ENCODE data around the gene C1R.
"Not testable (repeated sequence)": the region's sequence is repeated elsewhere in the genome, so short reads cannot be mapped to it uniquely, and the experiment has no call there.

The C1R gene

DNA sequence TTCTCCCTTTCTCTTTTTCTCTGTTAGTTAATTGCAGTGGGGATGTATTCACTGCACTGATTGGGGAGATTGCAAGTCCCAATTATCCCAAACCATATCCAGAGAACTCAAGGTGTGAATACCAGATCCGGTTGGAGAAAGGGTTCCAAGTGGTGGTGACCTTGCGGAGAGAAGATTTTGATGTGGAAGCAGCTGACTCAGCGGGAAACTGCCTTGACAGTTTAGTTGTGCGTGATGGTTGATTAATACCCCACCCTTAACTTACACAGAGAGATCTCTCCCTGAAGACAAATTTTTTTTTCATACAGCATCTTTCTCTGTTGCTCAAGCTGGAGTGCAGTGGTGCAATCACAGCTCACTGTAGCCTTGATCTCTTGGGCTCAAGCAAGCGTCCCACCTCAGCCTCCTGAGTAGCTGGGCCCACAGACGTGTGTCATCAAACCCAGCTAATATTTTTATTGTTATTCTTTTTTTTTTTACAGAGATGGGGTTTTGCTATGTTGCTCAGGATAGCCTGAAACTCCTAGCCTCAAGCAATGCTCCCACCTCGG, 27.1 kb downstream of the C1R start:
- no peak for DNase-seq

- DNase-seq: no peak
Measured at GRCh38 chr12:7064516-7064915, 27.7 kb downstream of the C1R start.

DNA sequence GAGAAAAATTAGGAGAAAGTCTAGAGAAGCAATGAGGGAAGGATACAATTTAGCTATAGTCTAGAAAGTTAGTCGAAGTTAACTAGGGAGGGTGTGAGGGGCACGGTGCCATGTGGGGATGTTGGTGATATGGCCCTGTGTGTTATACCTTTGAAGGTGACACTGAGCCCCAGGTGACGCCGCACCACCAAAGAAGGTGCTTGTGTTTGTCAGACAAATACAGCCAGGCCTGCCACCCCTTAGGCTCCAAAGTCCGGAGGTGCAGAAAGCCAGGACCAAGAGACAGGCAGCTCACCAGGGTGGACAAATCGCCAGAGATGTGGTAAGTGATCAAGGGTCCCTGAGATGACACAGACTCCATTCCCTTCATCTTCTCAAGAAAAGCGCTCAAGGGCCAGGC, 30.6 kb downstream of the C1R start:
- no peak for DNase-seq

- DNase-seq: no peak
Measured at GRCh38 chr12:7061138-7061537, 31.1 kb downstream of the C1R start.

GRCh38 chr12:7060353-7060954, 31.8 kb downstream of the C1R start, which contains the start of gene C1S:
C1S (plus strand) TSS chr12:7060718; CDS start chr12:7061913, 1,195 bp downstream.
- DNase-seq: no peak

DNA sequence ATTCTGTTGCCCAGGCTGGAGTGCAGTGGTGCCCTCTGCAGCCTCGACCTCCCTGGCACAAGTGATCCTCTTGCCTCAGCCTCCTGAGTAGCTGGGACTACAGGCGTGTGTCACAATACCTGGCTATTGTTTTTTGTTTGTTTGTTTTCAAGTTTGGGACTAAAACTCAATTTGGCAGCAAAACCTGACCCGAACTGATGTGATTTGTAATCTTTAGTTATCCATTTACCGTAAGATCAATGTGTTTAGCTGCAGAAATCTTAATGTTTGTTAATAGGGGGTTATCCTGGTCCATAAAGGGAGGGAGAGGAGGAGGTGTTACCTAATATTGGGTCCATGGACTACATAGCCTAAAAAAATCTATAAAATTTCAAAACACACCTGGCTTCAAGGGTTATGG, 32.5 kb downstream of the C1R start:
- DNase-seq: no peak

DNA sequence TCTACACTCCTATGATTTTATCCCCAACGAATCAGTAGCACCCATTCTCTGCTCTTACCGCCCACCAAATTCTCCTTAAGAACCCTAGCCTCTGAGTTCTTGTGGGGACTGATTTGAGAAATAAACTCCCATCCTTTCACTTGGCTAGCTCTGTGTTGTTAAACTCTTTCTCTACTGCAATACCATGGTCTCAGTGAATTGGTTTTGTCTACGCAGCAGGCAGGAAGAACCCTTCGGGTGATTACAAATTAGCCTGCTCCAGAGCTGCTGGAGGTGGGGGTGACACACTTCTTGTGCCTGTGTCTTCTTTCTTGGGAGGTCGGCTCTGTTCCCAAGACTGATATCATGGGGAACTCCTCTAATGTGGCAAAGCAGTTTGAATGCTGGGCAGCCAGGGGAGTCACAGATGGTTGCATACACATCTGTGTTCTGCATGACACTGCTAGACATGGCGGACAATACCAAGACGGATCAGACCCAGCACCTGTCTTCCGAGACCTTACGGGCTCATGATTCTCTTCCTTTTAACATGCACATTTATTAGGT, 33.3 kb downstream of the C1R start:
- DNase-seq: no peak

- no peak for DNase-seq
Measured at GRCh38 chr12:7058163-7058845, 33.9 kb downstream of the C1R start.

DNA sequence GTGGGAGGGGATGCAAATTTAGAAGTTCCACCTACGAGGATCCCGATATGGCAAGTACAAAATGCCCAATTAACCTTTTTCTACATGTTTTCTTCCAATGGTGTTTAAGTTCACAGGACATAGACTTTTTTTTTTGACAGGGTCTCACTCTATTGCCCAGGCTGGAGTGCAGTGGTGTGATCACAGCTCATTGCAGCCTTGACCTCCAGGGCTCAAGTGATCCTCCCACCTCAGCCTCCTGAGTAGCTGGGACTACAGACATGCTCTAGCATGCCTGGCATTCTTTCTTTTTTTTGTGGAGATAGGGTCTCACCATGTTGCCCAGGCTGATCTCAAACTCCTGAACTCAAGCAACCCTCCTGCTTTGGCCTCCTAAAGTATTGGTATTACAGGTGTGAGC, 36.5 kb downstream of the C1R start:
- not testable (repeated sequence) for DNase-seq

DNA sequence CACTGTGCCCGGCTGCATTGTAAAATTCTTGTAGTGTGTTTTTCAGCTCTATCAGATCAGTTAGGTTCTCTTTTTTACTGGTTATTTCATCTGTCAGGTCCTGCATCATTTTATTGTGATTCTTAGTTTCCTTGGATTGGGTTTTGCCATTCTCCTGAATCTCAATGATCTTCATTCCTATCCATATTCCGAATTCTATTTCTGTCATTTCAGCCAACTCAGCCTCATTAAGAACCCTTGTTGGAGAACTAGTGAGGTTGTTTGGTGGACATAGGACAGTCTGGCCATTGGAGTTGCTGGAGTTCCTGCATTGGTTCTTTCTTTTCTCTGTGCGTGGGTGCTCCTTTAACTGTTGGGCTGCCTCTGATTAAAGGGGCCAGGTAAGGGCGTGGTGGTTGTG, 37.3 kb downstream of the C1R start:
- DNase-seq: no peak

- not testable (repeated sequence) for DNase-seq
Measured at GRCh38 chr12:7049973-7050372, 42.3 kb downstream of the C1R start.

DNA sequence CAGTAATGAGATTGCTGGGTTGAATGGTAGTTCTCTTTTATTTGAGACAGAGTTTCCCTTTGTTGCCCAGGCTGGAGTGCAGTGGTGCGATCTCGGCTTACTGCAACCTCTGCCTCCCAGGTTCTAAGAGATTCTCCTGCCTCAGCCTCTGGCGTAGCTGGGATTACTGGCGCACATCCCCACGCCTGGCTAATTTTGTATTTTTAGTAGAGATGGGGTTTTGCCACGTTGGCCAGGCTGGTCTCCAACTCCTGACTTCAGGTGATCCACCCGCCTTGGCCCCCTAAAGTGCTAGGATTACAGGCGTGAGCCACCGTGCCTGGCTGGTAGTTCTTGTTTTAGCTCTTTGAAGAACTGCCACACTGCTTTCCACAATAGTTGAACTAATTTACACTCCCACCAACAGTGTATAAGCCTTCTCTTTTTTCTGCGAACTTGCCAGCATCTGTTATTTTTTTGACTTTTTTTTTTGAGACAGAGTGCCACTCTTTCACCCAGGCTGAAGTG, 42.7 kb downstream of the C1R start:
- not testable (repeated sequence) for DNase-seq

- DNase-seq: no peak
Measured at GRCh38 chr12:7047306-7047705, 44.9 kb downstream of the C1R start.

GRCh38 chr12:7046383-7047105, 45.7 kb downstream of the C1R start:
- no peak for DNase-seq

GRCh38 chr12:7045913-7046312, 46.3 kb downstream of the C1R start:
- no peak for DNase-seq

DNA sequence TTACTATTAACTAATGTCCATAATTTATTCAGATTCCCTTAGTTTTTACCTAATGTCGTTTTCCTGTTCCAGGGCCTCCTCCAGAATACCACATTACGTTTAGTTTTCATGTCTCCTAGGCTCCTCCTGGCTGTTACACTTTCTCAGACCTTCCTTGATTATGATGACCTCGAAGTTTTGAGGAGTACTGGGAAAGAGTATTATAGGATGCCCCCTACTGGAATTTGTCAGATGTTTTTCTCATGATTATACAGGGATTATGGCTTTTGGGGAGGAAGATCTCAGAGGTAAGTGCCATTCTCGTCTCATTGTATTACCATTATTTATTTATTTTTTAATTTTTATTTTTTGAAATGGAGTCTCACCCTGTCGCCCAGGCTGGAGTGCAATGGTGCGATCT, 49.4 kb downstream of the C1R start:
- DNase-seq: peak; percentile 7

DNA sequence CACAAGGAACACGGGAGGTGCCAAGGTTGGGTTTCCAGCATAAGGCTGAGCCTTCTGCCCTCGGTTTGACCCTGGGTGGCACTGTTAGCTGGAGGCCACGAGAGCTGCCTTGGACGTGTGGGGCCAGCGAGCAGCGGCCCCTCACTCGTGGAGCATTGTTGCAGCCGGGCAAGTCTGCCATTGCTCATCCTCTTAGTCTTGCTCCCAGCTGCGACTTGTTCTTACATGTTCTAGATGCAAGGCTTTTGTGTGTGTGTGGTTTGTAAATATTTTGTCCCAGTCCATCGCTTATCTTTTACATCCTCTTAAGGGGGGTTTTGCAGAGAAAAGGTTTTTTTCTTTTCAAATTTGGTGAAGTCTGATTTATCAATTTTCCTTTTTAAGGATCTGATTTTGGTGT, 52.8 kb downstream of the C1R start:
- no peak for DNase-seq

DNA sequence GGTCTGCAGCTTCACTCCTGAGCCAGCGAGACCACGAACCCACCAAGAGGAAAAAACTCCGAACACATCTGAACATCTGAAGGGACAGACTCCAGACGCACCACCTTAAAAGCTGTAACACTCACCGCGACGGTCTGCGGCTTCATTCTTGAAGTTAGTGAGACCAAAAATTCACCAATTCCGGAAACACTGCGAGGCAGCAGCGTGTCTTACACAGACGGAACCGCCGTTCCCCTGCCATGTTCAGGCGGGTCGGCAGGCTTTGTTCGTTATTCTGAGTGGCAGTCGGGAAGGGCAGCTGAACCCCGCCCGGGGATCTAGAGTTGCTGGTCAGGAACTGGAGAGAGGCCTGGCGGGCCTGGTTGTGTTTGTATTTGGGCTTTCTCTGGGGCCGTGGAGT, 53.7 kb downstream of the C1R start:
- DNase-seq: no peak

GRCh38 chr12:7037411-7037810, 54.8 kb downstream of the C1R start:
- not testable (repeated sequence) for DNase-seq

GRCh38 chr12:7035463-7035862, 56.8 kb downstream of the C1R start:
- no peak for DNase-seq

DNA sequence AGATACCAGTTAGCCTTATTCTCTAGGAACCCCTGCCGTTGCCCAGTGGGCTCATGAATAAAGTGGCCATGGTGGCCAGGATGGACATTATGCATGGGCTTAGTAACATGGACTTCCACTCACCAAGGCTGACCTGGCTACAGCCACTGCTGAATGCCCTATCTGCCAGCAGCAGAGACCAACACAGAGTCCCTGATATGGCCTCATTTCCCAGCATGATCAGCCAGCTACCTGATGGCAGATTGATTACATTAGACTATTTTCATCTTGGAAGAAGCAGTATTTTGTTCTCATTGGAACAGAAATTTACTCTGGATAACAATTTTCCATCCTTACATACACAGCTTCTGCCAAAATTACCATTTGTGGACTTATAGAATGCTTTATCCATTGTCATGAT, 57.8 kb downstream of the C1R start:
- DNase-seq: no peak

DNA sequence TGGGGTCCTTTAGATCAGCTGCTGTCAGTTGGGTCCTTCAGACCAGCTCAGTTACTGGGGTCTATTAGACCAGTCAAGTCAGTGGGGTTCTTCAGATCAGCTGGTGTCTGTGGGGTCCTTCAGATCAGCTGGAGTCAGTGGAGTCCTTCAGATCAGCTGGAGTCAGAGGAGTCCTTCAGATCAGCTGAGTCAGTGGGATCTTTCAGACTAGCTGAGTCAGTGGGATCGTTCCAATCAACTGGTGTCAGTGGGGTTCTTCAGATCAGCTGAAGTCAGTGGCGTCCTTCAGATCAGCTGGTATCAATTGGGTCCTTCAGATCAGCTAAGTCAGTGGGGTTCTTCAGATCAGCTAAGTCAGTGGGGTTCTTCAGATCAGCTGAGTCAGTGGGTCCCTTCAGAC, 59.3 kb downstream of the C1R start:
- no peak for DNase-seq

- DNase-seq: no peak
Measured at GRCh38 chr12:7031306-7031705, 60.9 kb downstream of the C1R start.

All from NCI-H2029 treated with DMSO at 0.1 percent for 48 hours (cell line).